ENCODE measurements around the gene CSTB. TPM values are rescaled to one million over a fixed set of nuclear protein-coding genes. Genes with fewer than 3 reads are reported as not detected.

The CSTB gene
- total RNA-seq, 1 donor from 2014 or later, result 16.0 TPM

DNA sequence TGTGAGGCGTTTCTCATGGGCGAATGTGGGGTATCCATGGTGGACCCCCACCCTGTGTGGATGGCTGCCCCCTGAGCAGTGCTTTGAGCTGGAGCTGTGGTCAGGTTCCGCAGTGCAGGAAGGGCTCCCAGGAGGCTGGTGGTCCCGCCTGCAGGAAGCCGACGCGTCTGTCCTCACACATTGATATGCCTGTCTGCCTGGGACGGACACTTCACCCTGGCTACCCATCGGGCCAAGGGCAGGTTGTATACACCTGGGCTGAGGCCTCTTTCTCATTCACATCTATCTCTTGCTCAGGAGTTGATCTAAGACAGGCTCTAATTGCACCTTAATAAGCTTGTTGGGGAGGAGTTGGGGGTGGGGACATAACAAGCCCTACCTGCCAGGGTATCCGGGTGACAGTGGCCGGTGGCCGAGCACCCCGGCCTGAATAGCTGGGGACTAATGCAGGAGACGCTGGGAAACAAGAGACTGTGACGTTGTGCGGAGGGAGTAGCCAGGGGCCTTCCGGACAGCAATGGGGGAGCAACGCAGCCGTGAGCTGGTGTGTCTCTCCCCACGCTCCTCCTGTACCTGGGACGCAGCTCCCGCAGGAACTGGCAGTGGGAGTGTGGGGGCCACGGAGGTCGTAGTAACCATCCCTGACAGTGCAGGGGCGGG, 35.5 kb downstream of the CSTB start:
- no peaks in the 10 kb centered on the region for H3K9me3 Mint-ChIP-seq
- ChIA-PET CTCF (no interaction called here), POLR2A (interaction anchor here (0.6 kb wide), 1 partner anchor 17 kb away, joined by 3 read pairs; no protein-coding TSS in a partner anchor)
- TF ChIP-seq, protein P1, sequence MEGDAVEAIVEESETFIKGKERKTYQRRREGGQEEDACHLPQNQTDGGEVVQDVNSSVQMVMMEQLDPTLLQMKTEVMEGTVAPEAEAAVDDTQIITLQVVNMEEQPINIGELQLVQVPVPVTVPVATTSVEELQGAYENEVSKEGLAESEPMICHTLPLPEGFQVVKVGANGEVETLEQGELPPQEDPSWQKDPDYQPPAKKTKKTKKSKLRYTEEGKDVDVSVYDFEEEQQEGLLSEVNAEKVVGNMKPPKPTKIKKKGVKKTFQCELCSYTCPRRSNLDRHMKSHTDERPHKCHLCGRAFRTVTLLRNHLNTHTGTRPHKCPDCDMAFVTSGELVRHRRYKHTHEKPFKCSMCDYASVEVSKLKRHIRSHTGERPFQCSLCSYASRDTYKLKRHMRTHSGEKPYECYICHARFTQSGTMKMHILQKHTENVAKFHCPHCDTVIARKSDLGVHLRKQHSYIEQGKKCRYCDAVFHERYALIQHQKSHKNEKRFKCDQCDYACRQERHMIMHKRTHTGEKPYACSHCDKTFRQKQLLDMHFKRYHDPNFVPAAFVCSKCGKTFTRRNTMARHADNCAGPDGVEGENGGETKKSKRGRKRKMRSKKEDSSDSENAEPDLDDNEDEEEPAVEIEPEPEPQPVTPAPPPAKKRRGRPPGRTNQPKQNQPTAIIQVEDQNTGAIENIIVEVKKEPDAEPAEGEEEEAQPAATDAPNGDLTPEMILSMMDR (IDR thresholded peaks at IDR 0.05), result no peak
- H3K4me1 Mint-ChIP-seq, result peaks cover 4% of the 10 kb centered on the region
- H3K4me3 Mint-ChIP-seq, result no peak overlapping the region
- ATAC-seq (ENCODE audit: low read depth) (no peak), DNase-seq (no peak)
- intact Hi-C loops (cut with micrococcal nuclease), result no loop called here
- peaks cover 30% of the 10 kb centered on the region for H3K36me3 Mint-ChIP-seq (ENCODE audit: low read depth)
- H3K27me3 Mint-ChIP-seq, result no peaks in the 10 kb centered on the region
- no peak overlapping the region for H3K27ac Mint-ChIP-seq

GRCh38 chr21:43739621-43740435, 36.3 kb downstream of the CSTB start:
- Mint-ChIP-seq H3K9me3 (no peaks in the 10 kb centered on the region), H3K27me3 (no peaks in the 10 kb centered on the region), H3K36me3 (ENCODE audit: low read depth) (peaks cover 25% of the 10 kb centered on the region), H3K27ac (no peak overlapping the region), H3K4me1 (peaks cover 4% of the 10 kb centered on the region), H3K4me3 (no peak overlapping the region)
- no peak for ATAC-seq (ENCODE audit: low read depth)
- DNase-seq, result no peak
- ChIA-PET POLR2A (interaction anchor here (0.6 kb wide), 1 partner anchor 17 kb away, joined by 3 read pairs; no protein-coding TSS in a partner anchor), CTCF (no interaction called here)
- TF ChIP-seq, protein P1 (IDR thresholded peaks at IDR 0.05), result no peak
- intact Hi-C loops (cut with micrococcal nuclease), result no loop called here

- intact Hi-C loops (cut with micrococcal nuclease), result no loop called here
- ATAC-seq (ENCODE audit: low read depth) (no peak), DNase-seq (no peak)
- Mint-ChIP-seq H3K27ac (no peak overlapping the region), H3K4me1 (peaks cover 6% of the 10 kb centered on the region), H3K36me3 (ENCODE audit: low read depth) (peaks cover 23% of the 10 kb centered on the region), H3K4me3 (no peak overlapping the region), H3K27me3 (no peaks in the 10 kb centered on the region), H3K9me3 (no peaks in the 10 kb centered on the region)
- ChIA-PET CTCF (no interaction called here), POLR2A (interaction anchor here (0.7 kb wide), 1 partner anchor 68 kb away, joined by 4 read pairs; no protein-coding TSS in a partner anchor)
- TF ChIP-seq, protein P1 (IDR thresholded peaks at IDR 0.05), result no peak
Observed at GRCh38 chr21:43737158-43737950, 38.8 kb downstream of the CSTB start.

GRCh38 chr21:43736224-43736883, 39.8 kb downstream of the CSTB start:
- TF ChIP-seq, protein P1 (IDR thresholded peaks at IDR 0.05), result no peak
- H3K4me3 Mint-ChIP-seq, result no peak overlapping the region
- ChIA-PET CTCF (no interaction called here), POLR2A (interaction anchor here (0.6 to 0.7 kb wide), 3 partner anchors 19 to 67 kb away, joined by 4 read pairs; no protein-coding TSS in a partner anchor)
- no peaks in the 10 kb centered on the region for H3K27me3 Mint-ChIP-seq
- intact Hi-C loops (cut with micrococcal nuclease), result no loop called here
- H3K4me1 Mint-ChIP-seq, result peaks cover 6% of the 10 kb centered on the region
- H3K9me3 Mint-ChIP-seq, result no peaks in the 10 kb centered on the region
- DNase-seq, result no peak
- no peak for ATAC-seq (ENCODE audit: low read depth)
- H3K27ac Mint-ChIP-seq, result no peak overlapping the region
- peaks cover 25% of the 10 kb centered on the region for H3K36me3 Mint-ChIP-seq (ENCODE audit: low read depth)
